ENCODE measurements around the gene ADAM15. TPM values are rescaled to one million over a fixed set of nuclear protein-coding genes. Genes with fewer than 3 reads are reported as not detected.

Gene ADAM15
- total RNA-seq, 1 experiment from 2014 or later = 30.6 TPM

GRCh38 chr1:155042789-155043188 is 8.3 kb upstream of the ADAM15 start:
- H3K4me1 ChIP-seq (ENCODE audit: insufficient read depth, low read length) = no peaks in the 10 kb centered on the region
- no peaks in the 10 kb centered on the region for H3K23me2 ChIP-seq (ENCODE audit: insufficient read length, low read depth, low read length, poor library complexity, severe bottlenecking)
- no peak overlapping the region for H2AFZ ChIP-seq (ENCODE audit: low read length)
- H3T11ph ChIP-seq (ENCODE audit: low read length) = no peak overlapping the region
- peaks cover 12 to 33% of the 10 kb centered on the region in 2 experiments for H3K4me1 Mint-ChIP-seq
- H2BK120ac ChIP-seq (ENCODE audit: low read depth, low read length, poor library complexity, severe bottlenecking) = no peak overlapping the region
- H3K9me3 Mint-ChIP-seq = no peaks in the 10 kb centered on the region; a peak in 1 of 5 replicates
- no peak overlapping the region for H3K14ac ChIP-seq (ENCODE audit: insufficient read depth, low read length)
- no peak overlapping the region for H3K27ac Mint-ChIP-seq
- H2BK12ac ChIP-seq (ENCODE audit: insufficient read length, low read depth, low read length) = no peak overlapping the region
- H3K9ac ChIP-seq (ENCODE audit: extremely low read depth, insufficient read length, low read length) = no peak overlapping the region
- H4K20me1 ChIP-seq (ENCODE audit: control insufficient read depth, insufficient read depth, insufficient read length) = peaks cover 2% of the 10 kb centered on the region
- no peak overlapping the region for H4K8ac ChIP-seq (replicated peaks; ENCODE audit: insufficient read length, low read depth, low read length)
- H3K56ac ChIP-seq (ENCODE audit: insufficient read length, low read depth, low read length) = no peak overlapping the region
- H3K23ac ChIP-seq (ENCODE audit: insufficient read length, low read depth, low read length) = no peak overlapping the region
- no peak overlapping the region for H3K4me2 ChIP-seq (ENCODE audit: insufficient read depth, insufficient read length, low read length)
- no peaks in the 10 kb centered on the region for H3K9me3 ChIP-seq (ENCODE audit: control insufficient read depth, low read depth, low read length)
- H3K18ac ChIP-seq (ENCODE audit: insufficient read length, low read depth, low read length) = no peak overlapping the region
- no peak overlapping the region for H3K4me3 Mint-ChIP-seq
- no peak overlapping the region for H2AK5ac ChIP-seq (ENCODE audit: insufficient read length, low read length)
- no peaks in the 10 kb centered on the region for H3K79me1 ChIP-seq (ENCODE audit: insufficient read depth, low read depth, low read length, poor library complexity, severe bottlenecking)
- H3K27ac ChIP-seq (ENCODE audit: insufficient read length, low read depth, low read length) = no peak overlapping the region
- H3K36me3 Mint-ChIP-seq (ENCODE audit: insufficient read depth in 1 of 3, low read depth in 3 of 3) = no peaks in the 10 kb centered on the region; a peak in 1 of 7 replicates
- no peak overlapping the region for H3K4ac ChIP-seq (ENCODE audit: low read depth, low read length)
- no peaks in the 10 kb centered on the region for H3K79me2 ChIP-seq (ENCODE audit: insufficient read depth, low read length)
- H4K91ac ChIP-seq (ENCODE audit: insufficient read length, low read depth, low read length) = no peak overlapping the region
- H2BK20ac ChIP-seq (ENCODE audit: low read depth, low read length, poor library complexity, severe bottlenecking) = no peak overlapping the region
- H2BK5ac ChIP-seq (ENCODE audit: insufficient read length, low read length) = no peak overlapping the region
- no peak overlapping the region for H2BK15ac ChIP-seq (ENCODE audit: low read depth, low read length)
- H3K27me3 ChIP-seq (ENCODE audit: insufficient read depth, low read length) = no peaks in the 10 kb centered on the region
- TF ChIP-seq CTCF (conservative IDR thresholded peaks at IDR 0.05) = no peak
- DNase-seq = no peak
- peaks cover 31% of the 10 kb centered on the region for H3K27me3 Mint-ChIP-seq (ENCODE audit: low read depth)
- no peak overlapping the region for H4K5ac ChIP-seq (ENCODE audit: insufficient read length, low read depth, low read length)
- WGBS (ENCODE audit: extremely low coverage, insufficient read length, low lambda C conversion rate) = no CpG with 5 or more reads among the region's 5 CpGs
